Measurements from ENCODE around the gene MICAL2. TPM values are rescaled to one million over a fixed set of nuclear protein-coding genes. Genes with fewer than 3 reads are reported as not detected.
A peak's percentile ranks its signal among the peaks of the same experiment; 100 is the strongest.

Gene MICAL2
- total RNA-seq, 1 donor from 2014 or later, result 237 TPM

DNA sequence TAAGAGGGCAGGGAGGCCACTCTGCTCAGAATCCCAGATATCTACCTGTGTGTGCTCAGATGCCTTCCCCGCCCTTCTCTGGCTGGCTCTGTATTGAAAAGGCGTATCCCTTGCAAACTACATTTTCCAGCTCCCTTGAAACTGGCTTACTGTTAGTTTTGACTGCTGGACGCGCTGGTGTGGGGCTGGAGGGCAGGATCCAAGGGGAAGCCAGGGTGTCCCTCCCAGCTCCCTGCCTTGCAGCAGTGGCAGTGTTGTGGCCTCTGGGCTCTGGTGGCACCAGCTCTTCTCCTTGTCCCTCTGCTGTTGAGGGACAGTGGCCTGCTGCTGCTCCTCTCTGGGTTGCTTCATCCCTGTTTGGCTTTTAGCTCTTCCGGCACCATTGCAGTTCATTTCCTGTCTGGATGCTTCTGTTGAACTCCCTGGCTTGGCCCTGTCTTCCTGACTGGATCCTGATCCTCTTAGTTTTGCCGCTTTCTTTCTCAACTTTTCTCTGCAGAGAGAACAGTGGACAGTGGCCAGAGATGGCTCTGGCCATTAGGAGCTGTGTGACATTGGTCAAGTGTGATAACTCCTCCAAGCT, 159.9 kb downstream of the MICAL2 start:
- DNase-seq (ENCODE audit: low spot score in 2 of 2), result no peak
- peaks cover 14 to 21% of the 10 kb centered on the region in 2 donors for H3K4me1 ChIP-seq
- H3K9me3 ChIP-seq, result no peaks in the 10 kb centered on the region
- intact Hi-C loops (cut with DNase I), result no loop called here
- TF ChIP-seq, protein P1, sequence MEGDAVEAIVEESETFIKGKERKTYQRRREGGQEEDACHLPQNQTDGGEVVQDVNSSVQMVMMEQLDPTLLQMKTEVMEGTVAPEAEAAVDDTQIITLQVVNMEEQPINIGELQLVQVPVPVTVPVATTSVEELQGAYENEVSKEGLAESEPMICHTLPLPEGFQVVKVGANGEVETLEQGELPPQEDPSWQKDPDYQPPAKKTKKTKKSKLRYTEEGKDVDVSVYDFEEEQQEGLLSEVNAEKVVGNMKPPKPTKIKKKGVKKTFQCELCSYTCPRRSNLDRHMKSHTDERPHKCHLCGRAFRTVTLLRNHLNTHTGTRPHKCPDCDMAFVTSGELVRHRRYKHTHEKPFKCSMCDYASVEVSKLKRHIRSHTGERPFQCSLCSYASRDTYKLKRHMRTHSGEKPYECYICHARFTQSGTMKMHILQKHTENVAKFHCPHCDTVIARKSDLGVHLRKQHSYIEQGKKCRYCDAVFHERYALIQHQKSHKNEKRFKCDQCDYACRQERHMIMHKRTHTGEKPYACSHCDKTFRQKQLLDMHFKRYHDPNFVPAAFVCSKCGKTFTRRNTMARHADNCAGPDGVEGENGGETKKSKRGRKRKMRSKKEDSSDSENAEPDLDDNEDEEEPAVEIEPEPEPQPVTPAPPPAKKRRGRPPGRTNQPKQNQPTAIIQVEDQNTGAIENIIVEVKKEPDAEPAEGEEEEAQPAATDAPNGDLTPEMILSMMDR (IDR thresholded peaks at IDR 0.05), result no peak
- no peaks in the 10 kb centered on the region for H3K36me3 ChIP-seq
- no peak overlapping the region for H3K4me3 ChIP-seq
- peak overlapping the region; percentile 81 to 88 for H3K27ac ChIP-seq
- H3K27me3 ChIP-seq, result no peaks in the 10 kb centered on the region

DNA sequence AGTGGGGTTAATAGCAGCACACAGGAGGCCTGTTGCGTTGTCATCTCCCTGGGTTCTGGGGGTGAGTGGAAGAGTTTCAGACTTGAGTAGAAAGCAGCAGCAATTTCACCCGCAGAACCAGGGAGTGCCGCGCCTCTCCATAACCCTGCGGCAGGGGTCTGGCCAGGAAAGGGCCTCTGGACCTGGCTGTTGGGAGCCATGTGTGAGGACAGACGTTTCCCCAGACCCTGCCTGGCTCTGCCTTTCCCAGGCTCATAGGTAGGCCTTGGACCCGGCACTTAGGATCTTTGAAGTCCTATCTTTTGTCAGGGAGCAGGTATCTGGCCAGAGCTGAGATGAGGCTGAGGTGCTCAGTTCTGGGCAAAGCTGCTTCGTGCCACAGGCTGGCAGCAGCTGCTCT, 160.4 kb downstream of the MICAL2 start:
- H3K27me3 ChIP-seq, result no peaks in the 10 kb centered on the region
- DNase-seq (ENCODE audit: low spot score in 2 of 2), result no peak
- no peaks in the 10 kb centered on the region for H3K9me3 ChIP-seq
- peak overlapping the region; percentile 81 to 88 for H3K27ac ChIP-seq
- H3K4me1 ChIP-seq, result peaks cover 14 to 21% of the 10 kb centered on the region in 2 donors
- no peak overlapping the region for H3K4me3 ChIP-seq
- TF ChIP-seq, protein P1 (IDR thresholded peaks at IDR 0.05), result no peak
- no peaks in the 10 kb centered on the region for H3K36me3 ChIP-seq
- intact Hi-C loops (cut with DNase I), result no loop called here

DNA sequence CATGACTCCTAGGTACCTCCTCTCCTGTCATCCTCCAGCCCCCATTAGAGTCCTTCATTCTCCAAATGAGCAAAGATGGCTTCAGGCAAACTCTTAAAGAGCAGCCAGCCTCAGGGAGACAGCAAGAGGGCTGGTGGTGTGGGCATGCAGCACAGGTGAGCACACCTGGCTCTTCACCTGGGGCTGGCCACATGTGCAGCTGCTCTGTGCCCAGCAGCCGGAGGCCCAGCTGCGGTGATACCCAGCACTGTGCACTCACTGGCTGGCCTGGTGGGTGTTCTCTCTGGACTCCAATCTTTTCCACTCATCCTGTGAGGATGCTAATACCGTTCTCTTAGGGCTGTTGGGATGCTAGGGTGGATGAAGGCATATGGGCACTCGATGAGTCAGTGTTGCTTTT, 160.9 kb downstream of the MICAL2 start:
- no peaks in the 10 kb centered on the region for H3K27me3 ChIP-seq
- H3K27ac ChIP-seq, result peak overlapping the region; percentile 81 to 88
- H3K4me3 ChIP-seq, result no peak overlapping the region
- H3K9me3 ChIP-seq, result no peaks in the 10 kb centered on the region
- peaks cover 14 to 21% of the 10 kb centered on the region in 2 donors for H3K4me1 ChIP-seq
- no peak for DNase-seq (ENCODE audit: low spot score in 2 of 2)
- H3K36me3 ChIP-seq, result peaks cover 0 to 2% of the 10 kb centered on the region in 2 donors
- intact Hi-C loops (cut with DNase I), result no loop called here
- TF ChIP-seq, protein P1 (IDR thresholded peaks at IDR 0.05), result no peak

DNA sequence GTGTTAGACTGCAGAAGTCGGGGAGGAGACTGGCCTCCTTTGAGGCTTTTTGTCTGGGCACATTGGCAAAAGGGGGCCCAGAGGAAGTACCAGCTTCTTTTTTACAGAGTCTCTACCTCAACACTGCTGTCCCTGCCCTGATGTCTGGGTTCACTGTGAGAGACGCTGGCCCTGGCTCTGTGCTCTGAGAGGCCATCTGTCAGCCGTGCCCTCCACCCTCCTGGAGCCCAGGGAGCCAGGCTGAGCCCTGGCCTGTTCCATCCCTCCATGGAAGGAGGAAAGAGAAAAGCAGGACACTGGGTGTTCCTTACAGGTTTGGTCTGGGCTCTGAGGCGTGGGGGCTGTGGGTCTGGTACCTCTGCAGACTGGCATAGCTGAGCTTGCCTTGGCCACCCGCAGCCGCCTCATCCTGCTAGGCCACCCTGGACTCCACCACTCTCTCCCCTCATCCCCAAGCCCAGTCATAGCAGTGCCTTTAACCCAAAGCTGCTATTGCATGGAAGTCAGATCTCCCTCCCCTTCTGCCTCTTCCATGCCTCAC, 161.5 kb downstream of the MICAL2 start:
- DNase-seq (ENCODE audit: low spot score in 2 of 2), result no peak
- TF ChIP-seq, protein P1 (IDR thresholded peaks at IDR 0.05), result no peak

GRCh38 chr11:12272821-12273617, 162.6 kb downstream of the MICAL2 start:
- H3K36me3 ChIP-seq, result peaks cover 0 to 5% of the 10 kb centered on the region in 2 donors
- no peaks in the 10 kb centered on the region for H3K27me3 ChIP-seq
- H3K27ac ChIP-seq, result no peak overlapping the region
- TF ChIP-seq, protein P1 (IDR thresholded peaks at IDR 0.05), result no peak
- intact Hi-C loops (cut with DNase I), result no loop called here
- no peak overlapping the region for H3K4me3 ChIP-seq
- DNase-seq (ENCODE audit: low spot score in 2 of 2), result peak in 1 of 2 donors; percentile 44
- peaks cover 14 to 21% of the 10 kb centered on the region in 2 donors for H3K4me1 ChIP-seq
- H3K9me3 ChIP-seq, result no peaks in the 10 kb centered on the region

More for the DNA sequence above, 161.5 kb downstream of the MICAL2 start:
- H3K27ac ChIP-seq, result peak overlapping the region in 1 of 2 donors; percentile 32
- intact Hi-C loops (cut with DNase I), result no loop called here
- H3K9me3 ChIP-seq, result no peaks in the 10 kb centered on the region
- H3K4me1 ChIP-seq, result peaks cover 14 to 21% of the 10 kb centered on the region in 2 donors
- no peaks in the 10 kb centered on the region for H3K27me3 ChIP-seq
- no peak overlapping the region for H3K4me3 ChIP-seq
- H3K36me3 ChIP-seq, result peaks cover 0 to 5% of the 10 kb centered on the region in 2 donors

Data from ascending aorta (tissue), 2 donors.